K562 (cell line): ENCODE data around the gene UQCRC2. TPM values are rescaled to one million over a fixed set of nuclear protein-coding genes. Genes with fewer than 3 reads are reported as not detected.

Source experiments
- CEBPZ ChIP-seq: fragments of 150-350 bp; IDR thresholded peaks from 2 replicates; pipeline ENCODE4 v1.6.1; 2014; ENCODE audit warnings: low read depth, mild to moderate bottlenecking, low read length, borderline replicate concordance
- HBP1 ChIP-seq: fragments of 450-650 bp; formaldehyde crosslinking; IDR thresholded peaks from 2 replicates; pipeline ENCODE4 v1.4.0; 2022; ENCODE audit warnings: missing genetic modification characterization
- HINFP ChIP-seq: fragments of 450-650 bp; conservative IDR thresholded peaks from 2 replicates; pipeline ENCODE4 v1.6.1; 2016; ENCODE audit warnings: missing genetic modification characterization, low read depth, mild to moderate bottlenecking, control low read depth, missing compliant biosample characterization
- KLF16 ChIP-seq: IDR thresholded peaks from 2 replicates; pipeline ENCODE4 v1.6.1; 2016; ENCODE audit warnings: antibody characterized with exemption
- PHB2 ChIP-seq: fragments of 450-650 bp; IDR thresholded peaks from 2 replicates; pipeline ENCODE4 v1.6.1; 2017; ENCODE audit warnings: low read depth
- SMARCE1 ChIP-seq: fragments of 450-650 bp; IDR thresholded peaks from 2 replicates; pipeline ENCODE4 v1.7.1; 2016; ENCODE audit warnings: mild to moderate bottlenecking
- SRSF7 ChIP-seq: fragments of 200-400 bp; formaldehyde crosslinking; optimal IDR thresholded peaks from 2 replicates; pipeline ENCODE3; 2017; ENCODE audit warnings: mild to moderate bottlenecking, low read depth, low read length
- VEZF1 ChIP-seq: fragments of 200-800 bp; sonication (Bioruptor generic); IDR thresholded peaks from 2 replicates; pipeline ENCODE4 v1.6.1; 2017; ENCODE audit warnings: missing genetic modification characterization, missing compliant biosample characterization
- ZBTB17 ChIP-seq: fragments of 450-650 bp; formaldehyde crosslinking; IDR thresholded peaks from 2 replicates; pipeline ENCODE4 v1.4.0; 2020; ENCODE audit warnings: mild to moderate bottlenecking
- polyA plus RNA-seq, 8 experiments: library from polyadenylated mRNA; depleted of rRNA in 4 of 8; stranded (reverse) in 5 of 8; unstranded in 3 of 8; fragments of >200 nt; fragmentation: Nextera tagmentation in 2 of 8; fragmentation: Illumina TruSeq in 1 of 8; extraction: Ambion mirVana in 2 of 8; extraction: Trizol in 1 of 8; gene quantifications; 2 replicates each; pipeline versions ENCODE4 v1.2.1 to v1.2.3, GENCODE V29; 2011 to 2014; ENCODE audit warnings: inconsistent platforms in 1 of 8, missing spikeins in 1 of 8
- total RNA-seq, 7 experiments: library from RNA; depleted of rRNA in 6 of 7; stranded (reverse); fragments of >200 nt in 6 of 7; fragmentation: Illumina TruSeq in 2 of 7; extraction: Trizol in 2 of 7; gene quantifications; 2 replicates each; pipeline versions ENCODE4 v1.2.1 to v1.2.3, GENCODE V29; 2011 to 2021; ENCODE audit warnings: low replicate concordance in 1 of 7
- TF ChIP-seq, protein P1 (sequence below), 2 experiments: fragments of 450-650 bp; IDR thresholded peaks; 2 replicates each; pipeline ENCODE4 v1.6.1; 2016; ENCODE audit warnings: mild to moderate bottlenecking in 2 of 2, borderline replicate concordance in 1 of 2, low read depth in 1 of 2, moderate library complexity in 1 of 2

The UQCRC2 gene
- total and polyA plus RNA-seq, 9 of the 15 experiments (the other 6 are each of a cell fraction or from before 2014, with no cell fraction given) = 177 to 516 (median 319) TPM

DNA sequence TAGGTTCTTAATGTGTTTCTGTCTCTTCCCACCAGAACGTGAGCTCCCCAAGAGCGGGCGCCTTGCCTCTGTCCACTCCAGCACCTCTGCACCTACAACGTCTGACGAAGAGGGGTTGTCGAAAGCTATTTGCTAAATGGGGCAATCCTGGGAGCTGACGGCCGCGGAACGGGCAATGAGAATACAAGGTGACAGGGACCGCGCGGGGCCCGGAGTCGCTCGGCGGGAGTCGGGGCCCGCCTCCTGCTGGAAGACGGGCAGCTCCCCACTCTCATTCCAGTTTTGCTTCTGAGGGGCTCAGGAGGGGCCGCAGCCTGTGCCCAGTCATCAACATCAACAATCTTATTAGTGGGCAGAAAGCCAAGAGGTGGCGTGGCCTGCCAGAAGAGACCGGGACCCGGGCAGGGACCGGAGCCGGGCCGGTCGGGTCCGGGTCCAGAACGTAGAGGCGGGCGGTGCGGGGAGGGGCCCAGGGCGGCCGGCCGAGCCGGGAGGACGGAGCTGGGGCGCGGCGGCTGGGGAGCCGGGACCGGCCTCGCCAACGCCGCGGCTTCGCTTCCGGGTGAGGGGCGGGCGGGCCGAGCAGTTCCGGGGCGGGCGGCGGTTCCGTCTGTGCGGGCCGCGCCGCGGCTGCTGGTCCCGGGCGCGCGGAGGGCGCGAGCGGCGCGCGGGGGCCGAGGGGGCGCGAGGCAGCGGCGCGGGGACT lies 54.5 kb downstream of the UQCRC2 start, which contains the start of gene MOSMO (continued):
- TF ChIP-seq VEZF1 (CRISPR knock-in tag) (peak; percentile 76), SMARCE1 (peak; percentile 29; the same call in 1 of the 2 replicates), CEBPZ (no peak), HBP1 (CRISPR knock-in tag) (no peak), KLF16 (no peak), HINFP (tag) (no peak), PHB2 (no peak), SRSF7 (no peak), ZBTB17 (no peak)
- TF ChIP-seq, protein P1, sequence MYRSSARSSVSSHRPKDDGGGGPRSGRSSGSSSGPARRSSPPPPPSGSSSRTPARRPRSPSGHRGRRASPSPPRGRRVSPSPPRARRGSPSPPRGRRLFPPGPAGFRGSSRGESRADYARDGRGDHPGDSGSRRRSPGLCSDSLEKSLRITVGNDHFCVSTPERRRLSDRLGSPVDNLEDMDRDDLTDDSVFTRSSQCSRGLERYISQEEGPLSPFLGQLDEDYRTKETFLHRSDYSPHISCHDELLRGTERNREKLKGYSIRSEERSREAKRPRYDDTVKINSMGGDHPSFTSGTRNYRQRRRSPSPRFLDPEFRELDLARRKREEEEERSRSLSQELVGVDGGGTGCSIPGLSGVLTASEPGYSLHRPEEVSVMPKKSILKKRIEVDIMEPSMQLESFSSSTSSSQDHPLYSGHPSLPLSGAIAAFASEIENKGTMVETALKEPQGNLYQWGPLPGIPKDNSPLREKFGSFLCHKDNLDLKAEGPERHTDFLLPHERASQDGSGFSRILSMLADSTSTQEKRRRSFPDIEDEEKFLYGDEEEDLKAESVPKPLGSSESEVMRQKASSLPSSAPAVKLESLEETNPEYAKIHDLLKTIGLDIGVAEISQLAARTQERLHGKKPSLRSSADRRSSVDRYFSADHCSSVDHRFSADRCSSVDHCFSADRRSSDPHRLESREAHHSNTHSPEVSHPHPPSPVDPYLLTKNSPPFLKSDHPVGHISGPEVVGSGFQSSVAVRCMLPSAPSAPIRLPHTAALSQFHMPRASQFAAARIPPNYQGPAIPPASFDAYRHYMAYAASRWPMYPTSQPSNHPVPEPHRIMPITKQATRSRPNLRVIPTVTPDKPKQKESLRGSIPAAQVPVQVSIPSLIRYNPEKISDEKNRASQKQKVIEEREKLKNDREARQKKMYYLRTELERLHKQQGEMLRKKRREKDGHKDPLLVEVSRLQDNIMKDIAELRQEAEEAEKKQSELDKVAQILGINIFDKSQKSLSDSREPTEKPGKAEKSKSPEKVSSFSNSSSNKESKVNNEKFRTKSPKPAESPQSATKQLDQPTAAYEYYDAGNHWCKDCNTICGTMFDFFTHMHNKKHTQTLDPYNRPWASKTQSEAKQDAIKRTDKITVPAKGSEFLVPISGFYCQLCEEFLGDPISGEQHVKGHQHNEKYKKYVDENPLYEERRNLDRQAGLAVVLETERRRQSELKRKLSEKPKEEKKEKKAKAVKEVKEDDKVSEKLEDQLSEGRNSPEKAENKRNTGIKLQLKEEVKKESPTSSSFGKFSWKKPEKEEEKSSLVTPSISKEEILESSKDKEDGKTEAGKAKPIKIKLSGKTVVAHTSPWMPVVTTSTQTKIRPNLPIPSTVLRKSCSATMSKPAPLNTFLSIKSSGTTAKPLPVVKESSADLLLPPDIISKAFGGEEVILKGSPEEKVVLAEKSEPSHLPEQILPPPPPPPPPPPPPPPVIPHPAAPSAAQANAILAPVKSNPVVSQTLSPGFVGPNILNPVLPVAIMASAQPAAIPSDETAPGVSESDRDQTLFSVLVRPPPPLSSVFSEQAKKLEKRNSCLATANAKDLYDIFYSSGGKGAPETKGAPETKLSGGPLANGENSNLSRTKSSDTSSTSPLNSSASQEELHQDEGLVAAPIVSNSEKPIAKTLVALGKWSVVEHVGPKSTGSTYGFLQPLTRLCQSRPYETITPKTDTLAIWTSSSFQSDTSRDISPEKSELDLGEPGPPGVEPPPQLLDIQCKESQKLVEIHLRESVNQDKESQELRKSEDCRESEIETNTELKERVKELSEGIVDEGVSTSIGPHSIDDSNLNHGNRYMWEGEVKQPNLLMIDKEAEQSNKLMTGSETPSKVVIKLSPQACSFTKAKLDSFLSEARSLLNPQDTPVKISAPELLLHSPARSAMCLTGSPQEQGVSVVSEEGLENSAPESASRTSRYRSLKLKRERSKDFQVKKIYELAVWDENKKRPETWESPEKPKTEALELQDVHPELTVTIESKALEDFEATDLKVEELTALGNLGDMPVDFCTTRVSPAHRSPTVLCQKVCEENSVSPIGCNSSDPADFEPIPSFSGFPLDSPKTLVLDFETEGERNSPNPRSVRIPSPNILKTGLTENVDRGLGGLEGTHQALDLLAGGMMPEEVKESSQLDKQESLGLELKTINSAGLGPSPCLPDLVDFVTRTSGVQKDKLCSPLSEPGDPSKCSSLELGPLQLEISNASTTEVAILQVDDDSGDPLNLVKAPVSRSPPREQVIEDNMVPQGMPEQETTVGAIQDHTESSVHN (IDR thresholded peaks at IDR 0.05; ENCODE audit: borderline replicate concordance in 1 of 2, low read depth in 1 of 2) = no peak
